Activated T-cell treated with anti-CD3 and anti-CD28 coated beads for 1 hour (primary cell): ENCODE measurements around the gene ZNF26.
"Not testable (repeated sequence)": the region's sequence is repeated elsewhere in the genome, so short reads cannot be mapped to it uniquely, and the experiment has no call there.

ENCODE experiments used
- DNase-seq: peaks from one replicate; pipeline ENCODE4 v3.0.0-alpha.2; 2020; ENCODE audit warnings: low read depth

The ZNF26 gene, protein sequence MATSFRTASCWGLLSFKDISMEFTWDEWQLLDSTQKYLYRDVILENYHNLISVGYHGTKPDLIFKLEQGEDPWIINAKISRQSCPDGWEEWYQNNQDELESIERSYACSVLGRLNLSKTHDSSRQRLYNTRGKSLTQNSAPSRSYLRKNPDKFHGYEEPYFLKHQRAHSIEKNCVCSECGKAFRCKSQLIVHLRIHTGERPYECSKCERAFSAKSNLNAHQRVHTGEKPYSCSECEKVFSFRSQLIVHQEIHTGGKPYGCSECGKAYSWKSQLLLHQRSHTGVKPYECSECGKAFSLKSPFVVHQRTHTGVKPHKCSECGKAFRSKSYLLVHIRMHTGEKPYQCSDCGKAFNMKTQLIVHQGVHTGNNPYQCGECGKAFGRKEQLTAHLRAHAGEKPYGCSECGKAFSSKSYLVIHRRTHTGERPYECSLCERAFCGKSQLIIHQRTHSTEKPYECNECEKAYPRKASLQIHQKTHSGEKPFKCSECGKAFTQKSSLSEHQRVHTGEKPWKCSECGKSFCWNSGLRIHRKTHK

GRCh38 chr12:132986001-132986884, at the start of gene ZNF26:
TSS of gene ZNF26 (plus strand) at chr12:132986367. CDS start at chr12:132986841, 474 bp downstream.
- peak; percentile 79 for DNase-seq

GRCh38 chr12:132936921-132937320, 49.2 kb upstream of the ZNF26 start:
- DNase-seq = not testable (repeated sequence)

DNA sequence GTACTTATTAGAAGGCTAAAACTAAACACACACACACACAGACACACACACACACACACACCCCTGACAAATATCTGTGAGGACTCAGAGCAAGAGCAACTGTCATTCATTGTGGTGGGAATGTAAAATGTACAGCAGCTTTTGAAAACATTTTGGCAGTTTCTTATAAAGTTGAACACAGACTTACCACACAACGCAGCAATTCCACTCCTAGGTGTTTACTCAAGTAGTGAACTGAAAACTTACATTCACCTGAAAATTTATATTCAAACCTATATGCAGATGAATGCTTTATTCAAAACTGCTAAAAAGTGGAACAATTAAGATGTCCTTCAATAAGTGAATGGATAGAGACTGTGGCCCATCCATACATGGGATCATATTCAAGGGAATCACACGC, 48.7 kb upstream of the ZNF26 start:
- no peak for DNase-seq

DNA sequence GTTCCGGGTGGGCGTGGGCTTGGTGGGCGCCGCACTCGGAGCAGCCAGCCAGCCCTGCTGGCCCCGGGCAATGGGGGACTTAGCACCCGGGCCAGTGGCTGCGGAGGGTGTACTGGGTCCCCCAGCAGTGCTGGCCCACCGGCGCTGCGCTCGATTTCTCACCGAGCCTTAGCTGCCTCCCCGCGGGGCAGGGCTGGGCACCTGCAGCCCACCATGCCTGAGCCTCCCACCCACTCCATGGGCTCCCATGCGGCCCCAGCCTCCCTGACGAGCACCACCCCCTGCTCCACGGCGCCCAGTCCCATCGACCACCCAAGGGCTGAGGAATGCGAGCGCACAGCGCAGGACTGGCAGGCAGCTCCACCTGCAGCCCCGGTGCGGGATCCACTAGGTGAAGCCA, 47.4 kb upstream of the ZNF26 start:
- DNase-seq = not testable (repeated sequence)

GRCh38 chr12:132940071-132940719, 46.0 kb upstream of the ZNF26 start:
- no peak for DNase-seq

DNA sequence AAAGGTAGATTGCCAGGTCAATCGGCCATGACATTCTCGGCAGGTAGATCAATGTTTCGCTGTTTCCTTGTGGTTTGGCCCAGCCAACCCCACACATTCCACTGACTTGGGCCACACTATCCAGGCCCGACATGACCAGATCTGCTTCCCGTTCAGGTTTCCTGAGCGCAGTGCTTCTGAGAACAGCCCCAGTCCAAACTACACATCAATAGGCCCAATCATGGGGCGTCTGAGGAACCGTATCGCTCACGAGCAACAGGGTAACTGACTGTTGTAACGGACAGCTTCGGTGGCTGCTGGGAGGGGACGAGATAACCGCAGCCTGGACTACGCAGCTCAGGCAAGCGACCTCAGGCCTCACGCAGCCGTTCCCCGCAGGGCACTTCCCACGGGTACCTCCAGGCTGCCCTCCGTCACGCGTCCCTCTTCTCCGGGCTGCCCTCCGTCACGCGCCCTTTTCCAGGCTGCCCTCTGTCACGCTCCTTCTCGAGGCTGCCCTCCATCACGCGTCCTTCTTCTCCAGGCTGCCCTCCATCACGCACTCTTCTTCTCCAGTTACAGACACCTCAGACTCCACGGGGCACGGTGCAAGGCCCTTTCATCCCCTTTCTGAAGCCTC, 44.7 kb upstream of the ZNF26 start:
- DNase-seq = no peak

- DNase-seq = no peak
These were observed 43.6 kb upstream of the ZNF26 start for GRCh38 chr12:132942611-132943010.

DNA sequence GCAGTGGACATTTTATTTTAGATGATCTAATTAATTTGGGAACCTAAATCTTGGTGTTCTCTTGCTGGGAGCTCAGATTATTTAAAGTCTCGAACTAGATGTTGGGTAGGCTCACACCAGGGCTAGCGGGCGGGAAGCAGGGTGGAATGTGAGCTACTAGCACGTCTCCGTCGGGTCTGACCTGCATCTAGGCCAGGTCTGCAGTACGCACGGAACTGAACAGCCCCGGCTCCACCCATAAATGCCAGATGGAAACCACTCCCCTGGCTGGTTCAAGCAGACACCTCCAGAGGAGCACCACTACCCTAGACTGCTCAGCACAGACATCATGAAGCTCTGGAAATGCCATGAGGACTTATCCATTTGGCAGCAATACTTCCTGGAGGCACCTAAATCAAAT, 40.4 kb upstream of the ZNF26 start:
- no peak for DNase-seq

DNA sequence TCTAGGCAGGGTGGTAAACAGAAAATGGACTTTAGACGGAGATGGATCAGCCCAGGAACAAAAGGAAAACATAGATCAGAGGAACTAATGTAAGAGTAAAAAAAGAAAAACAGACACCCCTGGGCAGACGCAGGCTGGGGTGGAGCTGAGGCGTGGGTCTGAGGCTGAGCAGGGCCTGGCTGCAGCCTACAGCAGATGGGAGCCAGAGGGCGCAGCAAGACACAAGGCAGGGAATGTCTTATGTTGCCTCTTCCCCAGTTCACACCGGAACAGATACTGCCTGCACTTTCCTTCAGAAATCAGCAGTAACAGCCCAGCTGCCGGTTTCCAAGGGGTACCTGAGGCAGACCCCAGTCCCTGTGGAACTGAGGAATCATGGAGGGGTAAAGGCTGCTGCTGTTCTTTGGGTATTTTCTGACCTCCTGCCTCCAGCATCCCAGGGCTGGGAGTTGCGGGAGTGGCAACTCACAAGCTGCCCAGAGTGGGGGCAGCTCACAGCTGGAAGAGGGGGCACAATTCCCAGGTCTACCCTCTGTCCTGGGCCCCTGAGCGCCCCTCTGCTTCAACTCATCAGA, 39.8 kb upstream of the ZNF26 start:
- no peak for DNase-seq

DNA sequence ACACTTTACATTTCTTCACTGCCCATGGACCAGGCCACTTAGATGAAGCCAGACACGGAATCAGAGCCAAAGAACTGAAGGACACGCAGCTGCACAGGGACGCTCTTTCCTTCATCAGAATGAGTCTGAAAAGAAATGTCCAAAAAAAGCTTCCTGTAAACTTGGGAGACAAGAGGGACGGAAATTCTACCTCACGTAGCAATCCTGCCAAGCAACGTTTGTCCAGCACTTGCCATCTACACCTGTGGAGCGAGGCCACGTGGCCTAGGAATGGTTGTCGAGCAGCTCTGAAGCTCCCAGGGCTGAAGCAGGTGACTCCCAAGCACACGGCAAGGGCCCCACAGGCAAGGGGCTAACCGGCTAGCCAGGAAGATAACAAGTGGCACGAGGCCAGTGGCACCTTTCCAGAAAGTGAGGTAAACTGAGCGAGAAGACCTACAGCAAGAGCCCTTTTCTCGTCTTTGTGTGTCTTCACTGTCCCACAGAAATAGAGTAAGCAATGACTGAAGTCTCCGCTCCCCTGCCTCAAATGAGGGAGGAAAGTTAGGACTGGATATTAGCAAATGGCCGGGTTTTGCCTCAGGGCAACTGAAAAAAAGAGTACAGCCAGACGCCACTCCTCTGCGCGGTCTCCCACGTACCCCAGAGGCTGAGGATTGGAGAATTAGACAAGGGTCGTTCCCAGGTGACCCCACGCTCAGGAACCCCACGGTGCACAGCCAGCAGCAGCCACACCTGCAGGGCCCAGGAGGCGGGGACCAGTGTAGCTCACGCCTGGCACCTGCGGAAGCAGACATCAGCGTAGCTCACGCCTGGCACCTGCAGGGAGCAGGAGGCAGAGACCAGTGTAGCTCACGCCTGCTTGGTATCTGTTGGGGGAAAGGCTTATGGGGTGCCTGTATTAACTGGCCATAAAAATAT, 37.8 kb upstream of the ZNF26 start:
- no peak for DNase-seq

DNA sequence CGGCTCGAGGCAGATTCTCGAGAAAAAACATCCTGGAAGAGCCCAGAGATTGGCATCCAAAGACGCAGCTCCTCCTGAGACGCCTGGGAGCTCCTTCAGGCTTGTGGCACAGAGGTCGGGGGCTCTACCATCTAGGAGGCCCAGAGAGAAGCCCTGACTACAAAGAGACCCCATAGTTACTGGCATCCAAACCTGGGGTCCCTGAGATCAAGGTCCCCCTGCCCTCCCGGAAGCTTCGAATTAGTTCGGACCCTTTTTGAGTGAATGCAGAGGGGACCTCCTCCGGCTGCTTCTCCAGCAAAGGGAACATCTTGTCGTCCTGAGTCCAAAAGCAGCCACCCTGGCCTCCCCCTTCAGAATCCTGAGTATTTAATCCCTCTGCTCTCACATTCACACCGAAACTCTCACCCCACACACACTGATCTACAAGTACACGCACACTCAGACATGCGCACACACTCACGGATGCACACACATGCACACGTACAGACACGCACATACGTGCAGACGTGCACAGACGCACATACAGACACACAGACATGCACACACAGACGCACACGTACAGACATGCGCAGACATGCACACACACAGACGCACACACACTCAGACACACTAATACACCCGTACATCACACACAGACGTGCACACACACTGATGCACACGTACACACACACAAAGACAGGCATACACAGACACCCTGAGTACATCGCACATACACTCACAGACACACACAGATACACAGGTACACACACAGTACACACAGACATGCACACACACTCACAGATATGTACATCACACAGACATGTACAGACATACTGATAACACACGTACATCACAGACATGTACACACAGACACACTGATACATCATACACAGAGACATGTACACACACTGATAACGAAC, 36.0 kb upstream of the ZNF26 start:
- no peak for DNase-seq

DNA sequence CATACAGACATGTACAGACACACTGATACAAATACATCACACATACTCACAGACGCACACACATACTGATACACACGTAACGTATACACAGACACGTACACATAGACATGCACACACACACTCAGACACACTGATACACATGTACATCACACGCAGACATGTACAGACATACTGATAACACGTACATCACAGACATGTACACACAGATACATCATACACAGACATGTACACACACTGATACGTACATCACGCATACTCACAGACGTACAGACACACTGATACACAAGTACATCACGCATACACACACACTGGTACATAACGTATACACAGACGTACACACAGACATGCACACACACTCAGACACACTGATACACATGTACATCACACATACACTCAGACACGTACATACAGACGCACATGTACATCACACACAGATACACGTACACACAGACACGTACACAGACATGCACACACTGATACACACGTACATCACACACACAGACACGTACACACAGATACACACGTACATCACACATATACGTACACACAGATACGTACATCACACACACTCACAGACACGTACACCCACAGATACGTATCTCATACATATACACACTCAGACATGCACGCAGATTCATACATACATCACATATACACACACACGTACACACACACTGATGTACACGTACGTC, 35.2 kb upstream of the ZNF26 start:
- no peak for DNase-seq

- no peak for DNase-seq
These were observed 34.5 kb upstream of the ZNF26 start for GRCh38 chr12:132951649-132952048.

- no peak for DNase-seq
These were observed 33.6 kb upstream of the ZNF26 start for GRCh38 chr12:132952371-132953162.

GRCh38 chr12:132953163-132953425, 33.1 kb upstream of the ZNF26 start:
- DNase-seq = no peak

DNA sequence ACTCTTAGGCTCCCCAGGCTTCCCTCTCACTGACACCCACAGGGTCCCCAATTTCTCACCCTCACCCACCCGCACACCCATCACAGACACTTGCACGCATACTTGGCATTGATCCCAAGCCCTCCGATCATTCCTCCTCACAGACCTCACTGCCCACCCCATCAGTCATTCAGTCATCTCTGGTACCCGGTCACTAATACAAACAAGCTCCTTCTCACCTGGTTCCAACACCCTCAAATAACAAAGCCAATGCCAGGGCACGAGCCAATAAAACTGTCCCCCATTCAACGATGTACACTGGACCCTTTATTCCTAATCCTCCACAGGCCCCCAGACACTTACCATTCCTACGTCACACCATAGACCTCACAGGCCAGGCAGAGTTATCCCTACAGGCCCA, 32.4 kb upstream of the ZNF26 start:
- no peak for DNase-seq

DNA sequence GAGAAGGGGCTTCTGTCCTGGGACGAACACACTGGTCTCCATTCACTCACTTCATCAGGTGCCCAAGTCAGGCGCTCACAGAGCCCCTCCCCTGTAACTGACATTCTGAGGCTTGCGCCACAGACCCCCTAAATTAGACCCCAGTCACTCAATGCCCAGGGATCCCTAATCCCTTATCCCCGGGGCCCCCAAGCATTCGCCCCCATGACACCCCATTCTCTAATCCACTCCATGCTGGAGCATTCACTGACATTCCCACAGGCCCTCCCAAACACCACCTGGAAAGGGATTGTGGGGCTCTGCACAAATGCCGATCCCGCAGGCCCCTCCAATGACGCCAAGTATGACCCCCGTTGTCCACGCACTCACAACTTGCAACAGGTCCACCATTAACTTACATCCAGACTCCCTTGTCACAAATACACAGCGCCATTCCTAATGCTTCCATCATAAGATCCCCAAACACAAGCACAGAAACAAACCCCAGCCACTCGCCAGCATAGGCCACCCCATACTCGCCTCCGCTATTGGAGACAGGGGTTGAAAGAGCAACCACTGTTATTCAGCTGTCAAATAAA, 31.6 kb upstream of the ZNF26 start:
- DNase-seq = no peak
